ENCODE data around the gene CDH24. TPM values are rescaled to one million over a fixed set of nuclear protein-coding genes. Genes with fewer than 3 reads are reported as not detected.
A peak's percentile ranks its signal among the peaks of the same experiment; 100 is the strongest.

The CDH24 gene
- polyA plus RNA-seq, 1 donor = 28.7 TPM

DNA sequence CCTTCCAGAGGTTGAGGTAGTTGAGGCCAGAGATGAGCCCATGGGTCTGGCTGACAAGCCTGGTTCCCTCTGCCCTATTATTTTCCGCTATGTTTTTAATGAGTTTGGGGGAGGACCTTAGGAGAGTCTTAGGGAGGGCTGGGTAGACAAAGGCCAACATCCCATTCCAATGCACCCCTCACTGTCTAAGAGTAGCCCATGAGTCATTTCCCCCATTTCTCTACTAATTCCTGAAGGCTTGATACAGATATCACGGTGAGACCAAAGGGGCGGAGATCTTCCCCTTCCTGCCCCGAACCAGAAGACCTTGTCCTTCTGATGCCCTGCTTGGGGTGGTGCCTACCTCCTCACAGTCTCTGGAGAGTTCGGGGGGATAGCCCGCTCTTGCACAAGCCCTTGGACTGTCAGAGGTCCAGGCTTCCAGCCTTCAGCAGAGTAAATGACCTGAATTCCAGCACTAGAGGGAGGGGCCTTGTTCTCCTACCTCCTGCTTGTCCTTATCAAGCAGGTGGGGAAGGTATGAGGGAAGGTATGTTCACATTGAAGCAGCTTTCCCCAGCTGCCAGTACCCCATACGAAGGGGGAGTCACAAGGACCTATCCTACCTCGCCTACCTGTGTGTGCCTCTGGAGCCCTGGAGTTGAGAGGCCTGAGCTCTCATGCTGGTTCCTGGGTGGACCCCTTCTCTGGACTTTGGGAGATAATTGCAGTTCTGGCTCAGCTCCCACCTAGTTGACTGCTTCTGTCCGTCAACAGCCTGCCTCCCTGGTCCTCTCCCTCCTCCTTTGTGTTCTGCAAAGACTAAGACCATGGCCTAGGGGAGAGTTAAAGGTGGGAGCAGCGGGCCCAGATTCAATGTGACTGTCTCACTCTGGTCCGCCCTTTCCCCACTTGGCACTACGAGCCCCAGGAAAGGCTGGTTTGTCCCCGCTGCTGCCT lies 11.6 kb downstream of the CDH24 start:
- DNase-seq = no peak

DNA sequence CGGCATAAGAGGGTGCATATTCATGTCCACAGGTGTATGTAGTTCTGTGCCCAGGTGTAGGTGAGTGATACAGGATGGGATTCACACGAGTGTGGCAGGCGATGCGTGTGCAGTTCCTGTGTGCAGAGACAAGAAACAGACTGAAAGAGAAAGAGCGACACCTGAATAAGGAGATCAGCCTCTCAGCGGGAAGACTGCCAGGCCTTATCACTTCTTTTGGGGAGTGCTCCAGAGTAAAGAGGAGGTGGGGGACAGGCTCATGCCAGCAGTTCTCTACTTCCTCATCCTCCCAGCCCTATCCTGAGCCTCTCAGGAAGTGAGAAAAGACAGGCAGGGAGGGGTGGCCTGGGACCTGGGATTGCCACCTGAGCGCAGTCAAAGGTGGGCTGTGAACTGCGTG lies 12.5 kb downstream of the CDH24 start:
- DNase-seq = no peak

DNA sequence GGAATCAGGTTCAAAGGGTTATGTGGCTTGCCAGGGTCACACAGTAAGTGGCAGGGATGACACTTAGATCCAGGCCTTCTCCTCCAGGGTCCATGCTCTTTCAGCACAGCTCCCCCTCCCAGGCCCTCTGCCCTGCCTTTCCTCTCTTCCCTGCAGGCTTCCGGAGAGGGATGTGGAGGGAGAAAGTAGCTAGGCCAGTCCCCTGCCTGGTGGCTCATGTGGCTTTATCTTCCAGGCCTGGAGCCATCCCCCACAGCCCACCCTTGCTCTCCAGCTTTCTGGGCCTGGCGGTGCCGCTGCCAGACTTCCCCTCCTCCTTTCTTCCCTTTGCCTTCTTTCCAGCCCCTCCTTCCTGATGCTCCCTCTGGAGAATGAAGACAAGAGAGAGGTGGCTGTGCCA lies 13.6 kb downstream of the CDH24 start:
- DNase-seq = no peak

DNA sequence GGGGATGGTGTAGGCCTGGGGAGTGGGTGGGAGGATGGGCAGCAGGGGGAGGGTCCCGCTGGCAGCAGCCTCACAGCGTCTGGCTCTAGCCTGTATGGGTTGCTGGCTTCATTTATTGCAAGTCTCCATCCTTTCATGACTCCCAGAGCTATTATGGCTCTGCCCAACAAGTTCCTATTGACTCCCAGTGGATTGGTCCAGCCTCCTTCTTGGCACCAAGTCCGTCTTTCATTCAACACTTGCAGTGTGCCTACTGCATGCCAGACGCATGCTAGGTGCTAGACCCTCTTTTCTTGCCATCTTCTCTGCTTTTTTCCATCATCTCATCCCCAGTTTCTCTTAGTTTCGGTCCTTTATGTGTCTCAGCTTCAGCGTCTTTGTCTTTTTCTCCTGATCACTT lies 14.2 kb downstream of the CDH24 start:
- DNase-seq = no peak

DNA sequence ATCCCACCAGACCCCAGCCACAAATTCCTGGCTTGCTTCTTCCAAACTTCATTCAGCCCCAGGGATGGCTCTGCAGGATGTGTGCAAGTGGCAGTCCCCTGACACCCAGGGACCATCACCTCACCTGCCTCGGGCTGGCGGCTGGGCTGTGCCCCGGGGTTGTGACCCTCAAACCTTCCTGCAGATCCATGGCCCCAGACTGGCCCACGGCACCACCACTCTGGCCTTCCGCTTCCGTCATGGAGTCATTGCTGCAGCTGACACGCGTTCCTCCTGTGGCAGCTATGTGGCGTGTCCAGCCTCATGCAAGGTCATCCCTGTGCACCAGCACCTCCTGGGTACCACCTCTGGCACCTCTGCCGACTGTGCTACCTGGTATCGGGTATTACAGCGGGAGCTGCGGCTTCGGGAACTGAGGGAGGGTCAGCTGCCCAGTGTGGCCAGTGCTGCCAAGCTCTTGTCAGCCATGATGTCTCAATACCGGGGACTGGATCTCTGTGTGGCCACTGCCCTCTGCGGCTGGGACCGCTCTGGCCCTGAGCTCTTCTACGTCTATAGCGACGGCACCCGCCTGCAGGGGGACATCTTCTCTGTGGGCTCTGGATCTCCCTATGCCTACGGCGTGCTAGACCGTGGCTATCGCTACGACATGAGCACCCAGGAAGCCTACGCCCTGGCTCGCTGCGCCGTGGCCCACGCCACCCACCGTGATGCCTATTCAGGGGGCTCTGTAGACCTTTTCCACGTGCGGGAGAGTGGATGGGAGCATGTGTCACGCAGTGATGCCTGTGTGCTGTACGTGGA lies 15.0 kb downstream of the CDH24 start, which contains the start of gene PSMB11:
TSS of gene PSMB11 (plus strand) at position 51 of the 804 bp plus-strand sequence. CDS start at position 65, 14 bp downstream.
- DNase-seq = no peak

DNA sequence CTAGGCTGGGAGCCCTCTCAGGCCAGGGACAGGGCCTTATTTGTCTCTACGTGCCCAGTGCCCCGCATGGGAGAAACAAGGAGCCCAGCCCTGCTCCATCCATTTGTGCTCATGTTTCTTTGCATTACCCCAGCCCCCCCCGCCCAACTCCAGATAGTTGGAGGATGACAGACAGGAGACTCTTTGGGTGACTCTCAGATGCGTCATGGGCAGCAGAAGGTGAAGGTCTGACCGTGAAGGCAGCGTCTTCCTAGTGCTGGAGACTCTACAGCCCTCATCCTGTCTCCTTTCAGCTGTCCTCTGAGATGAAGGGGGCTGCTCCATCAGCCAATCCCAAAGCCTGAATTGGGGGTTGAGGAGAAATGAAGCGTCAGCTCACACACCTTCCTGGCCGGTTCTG lies 15.6 kb downstream of the CDH24 start:
- no peak for DNase-seq

DNA sequence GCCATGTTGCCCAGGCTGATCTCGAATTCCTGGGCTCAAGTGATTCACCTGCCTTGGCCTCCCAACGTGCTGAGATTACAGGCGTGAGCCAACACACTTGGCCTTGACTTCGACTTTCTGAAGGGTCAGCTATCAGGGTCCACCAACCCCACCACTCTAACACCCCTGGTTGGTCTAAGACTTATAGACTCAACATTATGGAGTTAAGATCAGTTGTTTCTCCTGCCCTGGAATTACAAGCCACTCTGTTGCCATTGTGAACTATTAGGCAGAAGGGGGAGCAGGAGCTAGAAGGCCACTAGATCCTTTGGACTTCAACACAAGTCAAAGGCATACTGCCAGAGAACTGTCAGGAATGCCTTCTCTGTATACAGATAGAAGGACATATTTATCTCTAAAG lies 17.2 kb downstream of the CDH24 start:
- no peak for DNase-seq

DNA sequence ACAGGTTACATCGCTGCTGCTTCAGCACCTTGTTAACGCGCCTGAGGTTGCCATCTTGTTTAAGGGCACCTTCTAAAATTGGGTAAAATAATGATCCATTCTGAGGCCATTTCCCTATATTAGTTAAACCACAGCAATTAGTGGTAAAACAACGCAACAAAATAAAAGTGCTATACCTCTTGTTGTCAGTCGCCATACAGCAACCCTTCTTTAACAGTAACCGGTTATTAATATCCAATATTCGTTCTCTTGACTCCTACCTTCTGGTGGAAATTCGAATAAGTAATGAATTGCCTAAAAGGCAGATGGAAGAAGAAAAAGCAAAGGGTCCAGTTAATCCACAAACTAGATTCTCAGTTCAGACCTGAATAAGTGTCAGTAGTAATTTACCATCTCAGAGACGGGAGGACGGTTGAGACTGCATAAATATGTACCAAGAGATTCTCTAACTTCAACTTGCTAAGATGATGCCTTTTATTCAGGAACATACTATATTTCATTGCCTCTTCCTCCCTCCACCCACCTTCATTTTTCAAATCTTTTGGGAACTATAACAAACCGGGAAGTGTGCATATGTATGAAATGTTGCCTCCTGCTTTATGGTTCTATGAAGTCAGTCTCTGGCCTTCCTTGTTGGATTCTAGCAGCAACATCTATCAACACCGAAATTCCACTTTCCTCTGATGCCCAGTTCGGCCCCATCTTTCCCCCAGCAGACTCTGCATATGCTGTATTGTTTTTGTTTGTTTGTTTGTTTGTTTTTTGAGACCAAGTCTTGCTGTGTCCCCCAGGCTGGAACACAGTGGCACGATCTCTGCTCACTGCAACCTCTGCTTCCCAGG lies 21.8 kb downstream of the CDH24 start:
- DNase-seq = no peak

DNA sequence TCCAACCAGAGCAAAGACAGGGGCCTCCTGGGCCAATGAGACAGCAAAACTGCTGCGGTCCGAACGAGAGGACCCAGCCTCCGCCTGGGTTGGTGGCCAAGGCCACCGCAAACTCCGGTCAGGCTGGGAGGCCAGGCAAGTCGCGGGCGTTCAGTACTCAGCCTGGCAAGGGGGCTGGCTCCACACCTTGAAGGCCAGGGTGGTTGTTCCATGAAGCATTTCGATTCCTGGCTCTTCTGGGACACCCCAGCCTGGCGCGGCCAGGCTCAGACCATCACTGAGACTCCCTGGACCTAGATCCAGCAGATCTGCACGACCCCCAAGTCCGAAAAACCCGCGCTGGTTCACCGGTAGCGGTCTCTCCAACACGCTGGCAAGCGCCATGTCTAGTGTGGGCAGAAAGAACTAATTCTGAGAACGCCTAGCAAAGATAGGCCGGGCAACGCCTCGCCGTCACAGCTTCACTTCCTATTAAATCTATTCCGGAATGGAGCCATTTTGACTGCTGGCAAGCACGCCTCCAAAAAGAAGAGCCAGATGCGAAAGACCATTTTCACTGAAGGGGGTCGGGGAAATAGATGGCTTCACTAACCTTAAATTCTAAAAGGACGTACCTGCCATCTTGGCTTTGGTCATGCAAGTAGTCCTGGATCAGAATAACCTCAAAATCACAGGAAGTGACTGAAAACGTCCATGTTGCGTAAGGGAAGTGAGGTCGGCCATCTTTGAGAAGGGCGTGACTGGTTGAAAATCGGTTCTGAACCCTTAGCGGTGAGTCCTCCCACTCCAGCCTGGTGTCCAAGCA lies 22.6 kb downstream of the CDH24 start, which contains the start of gene PSMB5:
TSS of gene PSMB5 (minus strand) at position 403 of the 805 bp plus-strand sequence. CDS start at position 384, 19 bp downstream.
- peak; percentile 96 for DNase-seq

DNA sequence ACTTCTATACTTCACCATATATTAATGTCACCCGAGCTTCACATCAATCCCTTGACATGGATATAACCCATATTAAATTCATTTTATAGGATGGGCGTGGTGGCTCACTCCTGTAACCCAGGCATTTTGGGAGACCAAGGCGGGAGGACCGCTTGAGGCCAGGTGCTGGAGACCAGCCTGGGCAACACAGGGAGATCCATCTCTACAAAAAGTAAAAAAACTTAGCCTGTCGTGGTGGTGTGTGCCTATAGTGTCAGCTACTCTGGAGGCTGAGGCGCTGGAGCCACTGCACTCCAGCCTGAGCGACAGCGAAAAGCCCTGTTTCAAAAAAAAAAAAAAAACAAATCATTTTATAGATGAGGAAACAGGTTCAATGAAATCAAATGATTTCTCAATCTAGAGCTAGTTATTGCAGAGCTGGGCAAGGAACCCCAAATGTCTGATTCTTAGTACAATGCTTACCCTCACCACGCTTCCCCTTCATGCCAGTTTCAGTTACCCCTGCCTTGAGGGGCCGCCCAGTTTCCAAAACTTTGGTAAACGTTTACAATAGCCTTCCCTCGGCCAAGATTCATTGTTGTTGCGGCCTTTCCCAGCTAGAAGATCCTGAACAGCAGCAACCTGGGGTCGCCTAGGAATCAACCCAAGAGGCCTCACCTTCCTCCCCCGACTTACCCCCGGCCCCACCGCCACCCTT lies 23.4 kb downstream of the CDH24 start:
- no peak for DNase-seq

DNA sequence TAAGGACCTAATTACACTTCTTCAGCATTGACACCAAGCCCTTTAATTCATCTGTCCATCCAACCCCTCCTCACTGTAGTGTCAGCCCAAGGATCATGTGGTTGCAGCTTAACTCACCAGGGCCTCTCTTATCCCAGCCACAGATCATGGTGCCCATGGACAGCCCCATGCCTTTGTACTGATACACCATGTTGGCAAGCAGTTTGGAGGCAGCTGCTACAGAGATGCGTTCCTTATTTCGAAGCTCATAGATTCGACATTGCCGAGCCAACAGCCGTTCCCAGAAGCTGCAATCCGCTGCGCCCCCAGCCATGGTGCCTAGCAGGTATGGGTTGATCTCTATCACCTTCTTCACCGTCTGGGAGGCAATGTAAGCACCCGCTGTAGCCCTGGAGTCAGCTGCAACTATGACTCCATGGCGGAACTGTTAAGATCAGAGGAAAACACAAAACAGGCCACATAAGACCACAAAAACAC lies 24.0 kb downstream of the CDH24 start:
- no peak for DNase-seq

DNA sequence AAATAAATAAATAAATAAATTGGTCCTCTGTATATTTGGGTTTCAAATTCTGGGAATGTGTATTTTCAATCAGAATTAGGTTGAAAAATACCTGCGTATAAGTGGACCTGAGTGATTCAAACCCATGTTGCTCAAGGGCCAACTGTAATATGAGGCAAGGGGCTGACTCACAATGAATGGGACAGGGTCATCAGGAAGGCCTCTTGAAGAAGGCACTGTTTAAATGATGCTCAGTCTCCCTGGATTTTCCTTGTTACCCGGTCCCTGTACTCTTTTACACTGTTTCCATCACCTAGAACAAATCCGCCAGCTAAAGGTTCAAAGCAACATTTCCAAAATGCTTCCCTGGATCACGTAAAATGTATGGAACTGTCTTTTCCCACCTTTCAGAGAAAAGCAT lies 26.4 kb downstream of the CDH24 start:
- no peak for DNase-seq

DNA sequence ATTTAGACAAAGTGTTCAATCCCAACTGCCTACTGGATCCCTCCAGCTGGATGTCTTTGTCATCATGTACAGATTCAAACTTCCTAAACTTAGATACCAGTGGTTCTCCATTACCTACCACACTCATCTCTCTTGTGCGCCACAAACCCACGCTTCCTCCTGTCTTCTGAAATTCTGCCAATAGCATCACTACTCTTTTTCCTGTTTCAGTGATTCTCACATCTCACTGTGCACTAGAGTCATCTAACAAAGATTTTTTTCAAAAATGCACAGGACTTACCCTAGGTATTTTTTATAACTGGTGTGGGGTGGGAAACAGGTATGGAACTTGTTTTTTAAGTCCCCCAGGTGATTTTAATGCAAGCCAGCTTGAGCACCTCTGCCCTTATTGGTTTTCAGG lies 28.5 kb downstream of the CDH24 start:
- DNase-seq = no peak

DNA sequence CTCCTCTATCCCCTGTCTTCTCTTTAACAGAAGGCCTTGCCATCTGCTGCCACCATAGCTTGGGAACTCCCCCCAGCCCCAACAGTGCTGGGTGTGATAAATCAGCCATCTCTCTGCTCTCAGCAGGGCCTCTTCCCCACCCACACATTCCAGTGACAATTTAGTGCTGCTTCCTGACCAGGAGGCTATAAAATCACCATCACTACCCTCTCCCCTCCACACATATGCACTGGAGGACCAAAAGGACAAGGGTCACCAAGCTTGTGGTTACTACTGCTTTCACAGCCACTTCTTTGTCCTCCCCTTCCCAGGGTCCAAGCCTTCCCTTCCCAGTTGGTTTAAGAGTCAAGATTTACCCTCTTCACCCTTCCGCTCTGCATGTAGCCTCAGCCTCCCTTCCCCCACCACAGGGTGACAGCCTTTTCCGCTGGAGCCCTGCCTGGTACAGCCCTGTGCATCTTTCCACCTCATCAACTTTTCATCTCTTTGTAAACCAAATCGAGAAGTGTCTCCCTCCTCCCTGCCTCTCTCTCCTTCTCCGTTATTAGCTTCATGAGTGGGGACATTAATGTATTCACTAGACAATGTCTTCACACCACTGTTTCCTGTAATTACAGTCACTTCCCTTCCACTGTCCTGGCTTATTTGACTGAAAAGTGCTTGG lies 32.0 kb downstream of the CDH24 start:
- peak; percentile 78 for DNase-seq

DNA sequence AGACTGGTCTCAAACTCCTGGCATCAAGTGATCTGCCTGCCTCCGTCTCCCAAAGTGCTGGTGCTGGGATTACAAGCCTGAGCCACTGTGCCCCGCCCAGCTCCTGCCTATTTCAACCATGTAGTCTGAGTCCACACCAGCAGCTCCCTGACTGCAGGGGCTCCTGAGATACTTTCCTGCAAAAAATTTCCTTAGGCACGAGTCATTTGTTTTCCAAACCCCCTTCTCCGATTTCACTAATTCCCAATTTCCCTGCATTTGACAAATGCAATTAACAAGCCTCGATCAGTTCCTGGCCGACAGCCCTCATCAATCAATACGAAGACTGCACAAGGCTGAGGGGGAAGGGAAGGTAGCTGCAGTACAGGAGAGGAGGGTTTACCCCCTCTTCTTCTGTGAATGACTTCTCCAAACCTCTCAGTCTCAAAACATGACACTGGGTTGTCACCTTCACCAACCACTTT lies 32.7 kb downstream of the CDH24 start:
- no peak for DNase-seq

DNA sequence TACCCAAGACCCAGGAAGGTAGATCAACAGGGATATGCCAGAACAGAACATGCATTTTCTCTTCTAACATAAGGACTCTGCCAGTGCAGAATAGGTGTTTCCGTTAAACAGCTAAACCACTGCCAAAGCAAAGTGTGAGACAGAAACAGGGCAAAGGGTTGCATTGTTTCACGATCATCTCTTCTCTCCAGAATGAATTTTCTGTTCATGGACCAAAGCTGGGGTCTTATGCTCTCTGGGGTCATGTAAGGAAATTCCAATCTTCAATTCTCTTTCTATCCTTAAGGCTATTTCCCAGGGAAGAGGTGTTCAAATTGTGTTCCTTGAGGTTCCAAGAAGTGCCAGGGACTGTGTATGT lies 33.5 kb downstream of the CDH24 start:
- no peak for DNase-seq

DNA sequence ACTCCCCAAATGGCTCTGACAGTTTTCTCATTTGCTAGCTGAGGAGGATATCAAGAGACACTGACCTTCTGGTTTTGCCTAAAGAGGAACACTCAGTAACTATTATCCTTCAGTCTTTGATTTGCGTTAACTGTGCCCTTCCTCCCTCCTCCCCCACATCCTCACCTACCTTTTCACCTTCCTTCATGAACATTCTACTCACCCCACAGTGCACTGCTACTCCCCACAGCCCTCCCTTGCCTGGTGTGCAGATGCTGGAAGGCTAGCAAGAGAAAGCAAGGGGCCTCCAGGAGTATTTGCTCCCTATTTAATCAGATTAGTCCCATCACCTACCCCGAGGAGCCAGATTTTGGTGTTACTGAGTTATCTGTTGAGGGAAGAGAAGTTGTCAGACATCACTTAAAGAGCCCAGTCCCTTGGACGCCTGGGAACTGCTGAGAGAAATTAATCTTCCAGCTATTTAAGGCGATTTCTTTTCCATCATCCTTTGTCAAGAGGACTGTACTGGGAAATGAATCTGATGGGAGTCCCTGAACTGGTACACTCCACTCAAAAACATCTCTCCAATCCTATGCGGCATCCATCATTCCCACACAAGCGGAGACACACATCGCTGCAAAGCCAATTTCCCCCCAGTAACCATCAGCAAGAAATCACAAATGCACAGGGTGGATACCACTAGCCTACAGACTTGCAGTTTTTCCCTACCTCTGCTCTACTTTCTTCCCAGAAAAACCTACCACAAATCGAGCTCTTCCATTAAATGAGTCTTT lies 34.1 kb downstream of the CDH24 start:
- DNase-seq = no peak

DNA sequence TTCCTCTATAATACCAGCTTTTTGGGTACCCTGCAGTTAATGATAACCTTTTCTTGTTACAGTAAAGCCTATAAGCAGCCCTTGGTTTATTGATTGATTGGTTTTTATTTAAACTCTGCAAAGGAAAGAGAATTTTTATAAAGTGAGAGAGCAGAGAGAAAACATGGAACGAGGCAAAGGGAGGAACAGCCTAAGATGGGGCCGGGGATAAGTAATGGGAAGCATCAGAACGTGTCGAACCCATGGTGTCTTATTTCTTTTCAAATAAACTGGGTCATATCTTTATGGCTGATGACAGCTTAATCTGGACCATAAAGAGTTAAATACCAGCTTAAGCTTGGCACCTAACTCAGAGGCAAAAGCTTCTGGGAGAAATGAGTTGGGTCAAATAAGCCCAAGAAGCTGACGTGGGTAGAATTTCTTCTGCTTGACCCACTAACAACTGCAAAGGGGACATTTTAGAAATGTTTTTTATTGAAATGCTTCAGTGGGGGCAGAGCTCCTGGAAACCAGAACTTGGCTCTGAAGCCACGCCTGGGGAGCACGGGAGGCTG lies 35.4 kb downstream of the CDH24 start:
- no peak for DNase-seq

DNA sequence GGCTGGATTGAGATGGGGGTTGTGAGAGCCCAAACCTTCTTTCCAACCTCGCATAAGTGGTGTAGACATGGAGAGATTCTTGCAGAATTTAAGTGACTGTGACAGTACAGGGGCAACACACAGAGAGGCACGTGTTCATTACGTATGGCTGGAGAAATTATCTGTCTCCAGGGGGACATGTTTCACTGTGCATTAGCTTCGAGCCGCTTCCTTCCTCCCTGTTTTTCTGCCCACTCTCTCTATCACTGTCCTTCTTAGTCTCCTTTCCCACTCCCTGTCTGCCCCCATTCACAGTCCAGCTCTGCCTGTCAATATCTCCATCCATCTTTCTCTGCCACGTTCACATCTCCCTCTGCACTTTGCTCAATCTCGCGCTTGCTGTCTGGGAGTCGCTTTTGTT lies 35.9 kb downstream of the CDH24 start:
- DNase-seq = no peak
